Kidney (tissue), 14 donors: ENCODE results near the gene HOXB1. TPM values are rescaled to one million over a fixed set of nuclear protein-coding genes. Genes with fewer than 3 reads are reported as not detected.

Experiments
- DNase-seq, 5 donors: peaks; one replicate each; pipeline ENCODE4 v3.0.0-alpha.2; 2013 to 2020
- FAIRE-seq: peaks from 2 replicates; lab custom pipeline; 2012; peaks lifted over from hg19 to GRCh38; lab: Jason Lieb, UNC
- H3K27ac ChIP-seq, 2 donors: one replicate each; pipeline ENCODE4 v1.7.0; 2013; ENCODE audit warnings: low read depth in 2 of 2, low read length in 2 of 2, inconsistent platforms in 1 of 2
- H3K27me3 ChIP-seq: one replicate; pipeline ENCODE4 v1.7.1; 2013; ENCODE audit warnings: low read length, inconsistent platforms; ENCODE audit not compliant: control insufficient read depth, insufficient read depth
- H3K36me3 ChIP-seq, 3 donors: one replicate each; pipeline versions ENCODE4 v1.7.0 to v1.7.1; 2013; ENCODE audit warnings: low read length in 3 of 3, control low read depth in 1 of 3, inconsistent platforms in 1 of 3; ENCODE audit not compliant: insufficient read depth in 3 of 3, control insufficient read depth in 2 of 3
- H3K4me1 ChIP-seq, 3 donors: one replicate each; pipeline versions ENCODE4 v1.7.0 to v1.7.1; 2013; ENCODE audit warnings: low read length in 3 of 3, inconsistent platforms in 1 of 3, low read depth in 1 of 3; ENCODE audit not compliant: control insufficient read depth in 2 of 3, insufficient read depth in 2 of 3
- H3K4me3 ChIP-seq, 3 donors: one replicate each; pipeline versions ENCODE4 v1.7.0 to v1.8.1; 2013; ENCODE audit warnings: low read length in 3 of 3, control low read depth in 1 of 3, inconsistent platforms in 1 of 3
- H3K9ac ChIP-seq, 3 donors: one replicate each; pipeline versions ENCODE4 v1.7.0 to v1.7.1; 2013; ENCODE audit warnings: low read length in 3 of 3, control low read depth in 1 of 3, inconsistent platforms in 1 of 3
- H3K9me3 ChIP-seq, 3 donors: one replicate each; pipeline versions ENCODE4 v1.7.0 to v1.7.1; 2013; ENCODE audit warnings: low read length in 3 of 3, control low read depth in 1 of 3, inconsistent platforms in 1 of 3; ENCODE audit not compliant: control insufficient read depth in 2 of 3, insufficient read depth in 1 of 3
- CTCF ChIP-seq: IDR thresholded peaks from 3 replicates; pipeline ENCODE4 v1.5.1; 2012; ENCODE audit warnings: mild to moderate bottlenecking, moderate library complexity, borderline replicate concordance; ENCODE audit not compliant: insufficient read depth; ENCODE audit errors: extremely low read depth
- intact Hi-C: fragments of 100-400 bp; cut with DNase I; formaldehyde crosslinking; loops from one replicate; pipeline ENCODE4 v1.11.1; 2022
- polyA plus RNA-seq: library from polyadenylated mRNA; stranded (reverse); fragments of 350-450 nt; fragmentation: Illumina TruSeq; extraction: RNeasy Lipid Tissue Mini Kit (QIAGEN cat#74804); gene quantifications from one replicate; pipeline ENCODE4 v1.2.3, GENCODE V29; 2014; ENCODE audit warnings: low read depth, low replicate concordance; ENCODE audit not compliant: insufficient read depth
- total RNA-seq: library from RNA; stranded (reverse); fragmentation: NEBNext Ultra II Directional; extraction: Animal tissue kit (Norgen Biotek cat#: 25700); gene quantifications from one replicate; pipeline ENCODE4 v1.2.1, GENCODE V29; 2021
- donor health status: control.
- donor health status: control.
- donor health status: control.
- donor health status: control.
- donor health status: control.
- donor health status: DM: yes; HTN: yes; CAD: no.
- donor health status: Normal renal cell carcinoma (clear cell type).

Gene HOXB1
- total and polyA plus RNA-seq, 2 donors from 2014 or later = not detected

DNA sequence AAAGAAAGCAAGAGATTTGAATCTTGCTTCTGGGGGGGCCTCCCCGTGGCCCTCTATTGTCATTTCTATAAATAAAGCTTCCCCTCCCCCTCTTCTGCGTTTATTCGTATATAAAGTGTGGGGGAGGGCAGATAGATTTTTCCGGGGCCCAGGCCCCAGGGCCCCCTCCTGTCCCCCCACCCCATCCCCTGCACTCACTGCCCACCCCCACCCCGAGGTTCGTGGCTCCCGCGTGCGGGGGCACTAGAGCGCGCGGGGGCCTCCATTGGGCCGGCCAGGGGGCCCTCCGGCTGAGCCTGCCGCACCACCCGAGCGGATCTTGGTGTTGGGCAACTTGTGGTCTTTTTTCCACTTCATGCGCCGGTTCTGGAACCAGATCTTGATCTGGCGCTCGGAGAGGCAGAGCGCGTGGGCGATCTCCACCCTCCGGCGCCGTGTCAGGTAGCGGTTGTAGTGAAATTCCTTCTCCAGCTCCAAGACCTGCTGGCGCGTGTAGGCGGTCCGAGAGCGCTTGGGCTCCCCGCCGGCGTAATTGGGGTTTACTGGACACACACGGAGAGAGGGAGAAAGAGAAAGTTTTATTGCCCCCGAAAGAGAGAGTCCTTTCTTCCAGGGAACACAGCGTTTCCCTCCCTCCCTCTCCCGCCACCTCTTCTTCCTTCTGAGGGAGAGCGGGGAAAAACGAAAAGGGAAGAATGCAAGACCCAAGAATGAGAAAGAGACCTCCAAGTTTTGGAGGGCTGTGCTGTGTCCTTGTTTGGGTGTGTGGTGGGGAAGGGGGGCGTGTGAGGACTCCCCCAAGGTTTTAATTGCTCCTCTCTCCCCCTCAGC is 45.9 kb upstream of the HOXB1 start:
- Histone ChIP-seq H3K4me3 (peak overlapping the region; percentile 51 to 77 (median 55)), H3K9ac (peak overlapping the region; percentile 33 to 82 (median 39)), H3K4me1 (peaks cover 6 to 23% (median 9%) of the 10 kb centered on the region in 3 donors), H3K27ac (peak overlapping the region; percentile 91 to 97), H3K36me3 (no peaks in the 10 kb centered on the region), H3K27me3 (no peaks in the 10 kb centered on the region), H3K9me3 (no peaks in the 10 kb centered on the region)
- intact Hi-C loops = loop anchor here (5.0 kb wide), 1 partner anchor 34 kb away; no protein-coding TSS in a partner anchor
- FAIRE-seq (no peak), DNase-seq (peak in 4 of 5 donors; percentile 71 to 87 (median 82))
- TF ChIP-seq CTCF = no peak

- intact Hi-C loops = loop anchor here (5.0 kb wide), 1 partner anchor 34 kb away; no protein-coding TSS in a partner anchor
- Histone ChIP-seq H3K4me3 (peak overlapping the region in 2 of 3 donors; percentile 38 to 50), H3K9ac (peak overlapping the region; percentile 10 to 82 (median 18)), H3K27me3 (no peaks in the 10 kb centered on the region), H3K9me3 (no peaks in the 10 kb centered on the region), H3K4me1 (peaks cover 6 to 24% (median 11%) of the 10 kb centered on the region in 3 donors), H3K27ac (peak overlapping the region; percentile 91 to 97), H3K36me3 (no peaks in the 10 kb centered on the region)
- FAIRE-seq (no peak), DNase-seq (peak in 1 of 5 donors; percentile 30)
- no peak for TF ChIP-seq CTCF
These were observed 45.1 kb upstream of the HOXB1 start for GRCh38 chr17:48575673-48576478.

- Histone ChIP-seq H3K27ac (peak overlapping the region; percentile 26 to 51), H3K9ac (peak overlapping the region in 2 of 3 donors; percentile 37 to 82), H3K4me3 (peak overlapping the region in 1 of 3 donors; percentile 45), H3K36me3 (no peaks in the 10 kb centered on the region), H3K9me3 (no peaks in the 10 kb centered on the region), H3K4me1 (peaks cover 7 to 26% (median 11%) of the 10 kb centered on the region in 3 donors), H3K27me3 (no peaks in the 10 kb centered on the region)
- FAIRE-seq (no peak), DNase-seq (no peak)
- TF ChIP-seq CTCF = no peak
- intact Hi-C loops = loop anchor here (5.0 kb wide), 1 partner anchor 33 kb away; no protein-coding TSS in a partner anchor
These were observed 44.3 kb upstream of the HOXB1 start for GRCh38 chr17:48575066-48575582.
